Osteocyte (in vitro differentiated cells): ENCODE data around the gene GANC. TPM values are rescaled to one million over a fixed set of nuclear protein-coding genes. Genes with fewer than 3 reads are reported as not detected.

Source experiments
- DNase-seq: peaks from one replicate; pipeline ENCODE4 v3.0.0; 2021; ENCODE audit warnings: mixed read lengths; ENCODE audit not compliant: unreplicated experiment; ENCODE audit errors: extremely low spot score
- H3K27ac Mint-ChIP-seq: one replicate; pipeline ENCODE4 v1.8.0; 2021; ENCODE audit warnings: mild to moderate bottlenecking, mixed read lengths; ENCODE audit not compliant: unreplicated experiment
- H3K27me3 Mint-ChIP-seq: one replicate; pipeline ENCODE4 v1.8.0; 2021; ENCODE audit warnings: mixed read lengths; ENCODE audit not compliant: unreplicated experiment
- H3K36me3 Mint-ChIP-seq: one replicate; pipeline ENCODE4 v1.8.0; 2021; ENCODE audit warnings: mixed read lengths; ENCODE audit not compliant: unreplicated experiment
- H3K4me1 Mint-ChIP-seq: one replicate; pipeline ENCODE4 v1.8.0; 2021; ENCODE audit warnings: mixed read lengths; ENCODE audit not compliant: unreplicated experiment
- H3K4me3 Mint-ChIP-seq: one replicate; pipeline ENCODE4 v1.8.0; 2021; ENCODE audit warnings: mild to moderate bottlenecking, moderate library complexity, mixed read lengths; ENCODE audit not compliant: unreplicated experiment
- H3K9me3 Mint-ChIP-seq: one replicate; pipeline ENCODE4 v1.8.0; 2021; ENCODE audit warnings: mixed read lengths; ENCODE audit not compliant: unreplicated experiment
- total RNA-seq: library from RNA; stranded (reverse); gene quantifications from 2 replicates; pipeline ENCODE4 v1.2.1, GENCODE V29; 2021
- TF ChIP-seq, protein P1 (sequence below): fragments of 200-600 bp; sonication (generic); IDR thresholded peaks from 2 replicates; pipeline ENCODE4 v1.5.0; 2021; ENCODE audit warnings: antibody characterized with exemption, mild to moderate bottlenecking, moderate library complexity

GANC gene
- total RNA-seq, 1 donor from 2014 or later = 34.0 TPM

GRCh38 chr15:42349186-42349585 lies 76.2 kb downstream of the GANC start:
- H3K4me3 Mint-ChIP-seq = no peak overlapping the region

DNA sequence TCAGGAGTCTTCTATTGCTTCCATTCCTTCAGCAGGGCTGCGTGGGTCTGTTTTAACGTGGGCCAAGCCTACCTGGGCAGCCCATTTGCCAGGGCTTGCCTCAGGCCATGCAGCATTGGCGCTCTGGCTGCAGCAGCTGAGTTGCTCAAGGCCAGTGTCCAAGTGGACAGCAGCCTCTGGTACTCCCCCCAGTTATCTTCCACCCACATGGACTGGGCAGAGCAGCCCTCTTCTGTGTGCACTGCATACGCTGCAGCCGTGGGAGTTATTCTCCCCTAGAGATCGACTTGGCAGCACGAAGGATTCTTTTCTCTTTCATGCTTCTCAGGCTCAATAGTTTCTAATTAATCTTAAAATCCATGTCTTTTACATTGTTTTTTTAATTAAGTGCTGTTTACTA lies 79.4 kb downstream of the GANC start:
- Mint-ChIP-seq H3K36me3 (peaks cover 25% of the 10 kb centered on the region), H3K9me3 (no peaks in the 10 kb centered on the region), H3K4me3 (no peak overlapping the region), H3K4me1 (no peaks in the 10 kb centered on the region), H3K27me3 (no peaks in the 10 kb centered on the region), H3K27ac (no peak overlapping the region)
- TF ChIP-seq, protein P1, sequence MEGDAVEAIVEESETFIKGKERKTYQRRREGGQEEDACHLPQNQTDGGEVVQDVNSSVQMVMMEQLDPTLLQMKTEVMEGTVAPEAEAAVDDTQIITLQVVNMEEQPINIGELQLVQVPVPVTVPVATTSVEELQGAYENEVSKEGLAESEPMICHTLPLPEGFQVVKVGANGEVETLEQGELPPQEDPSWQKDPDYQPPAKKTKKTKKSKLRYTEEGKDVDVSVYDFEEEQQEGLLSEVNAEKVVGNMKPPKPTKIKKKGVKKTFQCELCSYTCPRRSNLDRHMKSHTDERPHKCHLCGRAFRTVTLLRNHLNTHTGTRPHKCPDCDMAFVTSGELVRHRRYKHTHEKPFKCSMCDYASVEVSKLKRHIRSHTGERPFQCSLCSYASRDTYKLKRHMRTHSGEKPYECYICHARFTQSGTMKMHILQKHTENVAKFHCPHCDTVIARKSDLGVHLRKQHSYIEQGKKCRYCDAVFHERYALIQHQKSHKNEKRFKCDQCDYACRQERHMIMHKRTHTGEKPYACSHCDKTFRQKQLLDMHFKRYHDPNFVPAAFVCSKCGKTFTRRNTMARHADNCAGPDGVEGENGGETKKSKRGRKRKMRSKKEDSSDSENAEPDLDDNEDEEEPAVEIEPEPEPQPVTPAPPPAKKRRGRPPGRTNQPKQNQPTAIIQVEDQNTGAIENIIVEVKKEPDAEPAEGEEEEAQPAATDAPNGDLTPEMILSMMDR = no peak
- no peak for DNase-seq

More at GRCh38 chr15:42349186-42349585, 76.2 kb downstream of the GANC start:
- no peaks in the 10 kb centered on the region for H3K27me3 Mint-ChIP-seq
- no peaks in the 10 kb centered on the region for H3K9me3 Mint-ChIP-seq
- TF ChIP-seq, protein P1 = no peak
- H3K27ac Mint-ChIP-seq = no peak overlapping the region
- H3K36me3 Mint-ChIP-seq = peaks cover 40% of the 10 kb centered on the region
- H3K4me1 Mint-ChIP-seq = no peaks in the 10 kb centered on the region
- DNase-seq = no peak

GRCh38 chr15:42353061-42353460 lies 80.1 kb downstream of the GANC start:
- Mint-ChIP-seq H3K36me3 (peaks cover 25% of the 10 kb centered on the region), H3K4me1 (no peaks in the 10 kb centered on the region), H3K27ac (no peak overlapping the region), H3K27me3 (no peaks in the 10 kb centered on the region), H3K4me3 (no peak overlapping the region), H3K9me3 (no peaks in the 10 kb centered on the region)
- TF ChIP-seq, protein P1 = no peak
- no peak for DNase-seq

DNA sequence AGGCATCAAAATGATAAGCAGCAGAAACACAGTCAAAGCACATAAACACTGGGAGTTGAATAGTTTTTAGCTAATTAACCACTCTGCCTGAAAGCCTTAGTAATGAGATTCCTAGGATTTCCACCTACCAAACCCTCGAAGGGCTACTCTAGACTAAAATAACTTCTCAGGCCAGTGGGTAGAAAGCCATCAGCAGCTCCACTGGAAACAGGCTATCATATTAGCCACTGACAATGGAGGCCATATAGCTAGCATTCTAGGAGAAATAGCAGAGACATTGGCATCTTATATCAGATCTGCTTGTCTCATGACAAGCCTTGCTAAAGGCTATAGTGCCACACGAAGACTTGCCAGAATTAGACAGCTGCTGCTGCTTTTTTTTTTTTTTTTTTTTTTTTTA lies 81.8 kb downstream of the GANC start:
- H3K27me3 Mint-ChIP-seq = no peaks in the 10 kb centered on the region
- TF ChIP-seq, protein P1 = no peak
- H3K9me3 Mint-ChIP-seq = no peaks in the 10 kb centered on the region
- no peak overlapping the region for H3K4me3 Mint-ChIP-seq
- no peak for DNase-seq
- H3K4me1 Mint-ChIP-seq = no peaks in the 10 kb centered on the region
- H3K36me3 Mint-ChIP-seq = peaks cover 25% of the 10 kb centered on the region
- H3K27ac Mint-ChIP-seq = no peak overlapping the region

DNA sequence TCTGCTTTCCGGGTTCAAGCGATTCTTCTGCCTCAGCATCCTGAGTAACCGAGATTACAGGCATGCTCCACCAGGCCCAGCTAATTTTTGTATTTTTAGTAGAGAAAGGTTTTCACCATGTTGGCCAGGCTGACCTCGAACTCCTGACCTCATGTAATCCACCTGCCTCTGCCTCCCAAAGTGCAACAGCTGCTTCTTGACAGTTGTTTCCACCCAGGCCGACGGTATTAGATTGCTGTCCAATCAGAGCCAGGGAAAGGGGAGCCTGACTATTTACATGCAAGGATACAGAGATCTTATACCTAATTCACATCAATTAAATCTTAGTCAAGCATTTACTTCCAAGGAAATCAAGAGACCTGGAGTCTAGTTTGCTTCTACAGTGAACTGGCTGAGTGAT lies 82.3 kb downstream of the GANC start:
- no peaks in the 10 kb centered on the region for H3K4me1 Mint-ChIP-seq
- no peaks in the 10 kb centered on the region for H3K9me3 Mint-ChIP-seq
- H3K27ac Mint-ChIP-seq = no peak overlapping the region
- H3K36me3 Mint-ChIP-seq = peaks cover 25% of the 10 kb centered on the region
- H3K4me3 Mint-ChIP-seq = no peak overlapping the region
- no peak for DNase-seq
- H3K27me3 Mint-ChIP-seq = no peaks in the 10 kb centered on the region
- TF ChIP-seq, protein P1 = no peak
